Natural killer cell treated with Interleukin-12 subunit alpha and Interleukin-12 subunit beta and Interleukin-15 and Interleukin-18, amount 100 ng/mL, for 72 hours (primary cell): ENCODE data around the gene PMFBP1. TPM values are rescaled to one million over a fixed set of nuclear protein-coding genes. Genes with fewer than 3 reads are reported as not detected.
A peak's percentile ranks its signal among the peaks of the same experiment; 100 is the strongest.
"Not testable (repeated sequence)": the region's sequence is repeated elsewhere in the genome, so short reads cannot be mapped to it uniquely, and the experiment has no call there.

Source experiments
- ATAC-seq, 2 donors: fragments of 150-1000 bp; cut with Tn5 transposase in 1 of 2; sonication (Bioruptor Pico), chemical (Tn5 transposase) in 1 of 2; 2 replicates each; pipeline ENCODE4 v1.10.0; 2021
- DNase-seq: peaks from one replicate; pipeline ENCODE4 v3.0.0; 2022; ENCODE audit warnings: low spot score
- H3K27ac Mint-ChIP-seq, 2 donors: 1 replicate in 1 of 2; 2 replicates in 1 of 2; pipeline ENCODE4 v1.8.0; 2022; ENCODE audit warnings: mixed read lengths in 2 of 2, mild to moderate bottlenecking in 1 of 2, moderate library complexity in 1 of 2
- H3K27me3 Mint-ChIP-seq, 2 donors: 1 replicate in 1 of 2; 2 replicates in 1 of 2; pipeline ENCODE4 v1.8.0; 2022; ENCODE audit warnings: mixed read lengths in 2 of 2
- H3K36me3 Mint-ChIP-seq: one replicate; pipeline ENCODE4 v1.8.0; 2022; ENCODE audit warnings: mixed read lengths
- H3K4me1 Mint-ChIP-seq, 2 donors: 1 replicate in 1 of 2; 2 replicates in 1 of 2; pipeline ENCODE4 v1.8.0; 2022; ENCODE audit warnings: low read depth in 2 of 2, mixed read lengths in 2 of 2, mild to moderate bottlenecking in 1 of 2
- H3K4me3 Mint-ChIP-seq: one replicate; pipeline ENCODE4 v1.8.0; 2022; ENCODE audit warnings: mixed read lengths
- H3K9me3 Mint-ChIP-seq: 2 replicates; pipeline ENCODE4 v1.8.0; 2022; ENCODE audit warnings: mixed read lengths
- total RNA-seq, 2 donors: library from RNA; stranded (reverse); gene quantifications; one replicate each; pipeline ENCODE4 v1.2.3, GENCODE V29; 2022

The PMFBP1 gene
- total RNA-seq, 2 donors from 2014 or later, result 0.45 to 0.67 TPM

- ATAC-seq (no peak), DNase-seq (no peak)
- H3K27me3 Mint-ChIP-seq, result no peaks in the 10 kb centered on the region
- H3K4me3 Mint-ChIP-seq, result peak overlapping the region; percentile 97
- peak overlapping the region; percentile 94 to 96 for H3K27ac Mint-ChIP-seq
- peaks cover 46% of the 10 kb centered on the region for H3K36me3 Mint-ChIP-seq
- H3K4me1 Mint-ChIP-seq, result peaks cover 61 to 68% of the 10 kb centered on the region in 2 donors
- no peaks in the 10 kb centered on the region for H3K9me3 Mint-ChIP-seq
Observed at GRCh38 chr16:72094266-72094610, 77.7 kb downstream of the PMFBP1 start.

- peaks cover 51% of the 10 kb centered on the region for H3K36me3 Mint-ChIP-seq
- no peaks in the 10 kb centered on the region for H3K9me3 Mint-ChIP-seq
- peaks cover 66 to 67% of the 10 kb centered on the region in 2 donors for H3K4me1 Mint-ChIP-seq
- DNase-seq (peak; percentile 94), ATAC-seq (peak; percentile 98 to 99)
- no peaks in the 10 kb centered on the region for H3K27me3 Mint-ChIP-seq
- peak within 1 kb of the TSS; percentile 94 to 96 for H3K27ac Mint-ChIP-seq
- H3K4me3 Mint-ChIP-seq, result peak within 1 kb of the TSS; percentile 97
Observed at GRCh38 chr16:72093448-72094265, 78.3 kb downstream of the PMFBP1 start, which contains the start of the genes DHX38 and TXNL4B. TSS of gene DHX38 (plus strand) at chr16:72093847. CDS start at chr16:72096158, 2,311 bp downstream. TSS of gene TXNL4B (minus strand) at chr16:72093620. CDS start at chr16:72090749, 2,871 bp downstream.

GRCh38 chr16:72092832-72093447 is 79.0 kb downstream of the PMFBP1 start:
- no peak for DNase-seq

GRCh38 chr16:72091217-72091616 is 80.7 kb downstream of the PMFBP1 start:
- ATAC-seq (no peak), DNase-seq (no peak)
- H3K36me3 Mint-ChIP-seq, result peaks cover 34% of the 10 kb centered on the region
- H3K4me3 Mint-ChIP-seq, result peak overlapping the region; percentile 97
- H3K9me3 Mint-ChIP-seq, result no peaks in the 10 kb centered on the region
- H3K4me1 Mint-ChIP-seq, result peaks cover 51% of the 10 kb centered on the region in 2 donors
- peak overlapping the region; percentile 94 to 96 for H3K27ac Mint-ChIP-seq
- no peaks in the 10 kb centered on the region for H3K27me3 Mint-ChIP-seq

More at GRCh38 chr16:72092832-72093447, 79.0 kb downstream of the PMFBP1 start:
- no peaks in the 10 kb centered on the region for H3K27me3 Mint-ChIP-seq
- peaks cover 62 to 63% of the 10 kb centered on the region in 2 donors for H3K4me1 Mint-ChIP-seq
- H3K4me3 Mint-ChIP-seq, result peak overlapping the region; percentile 97
- H3K27ac Mint-ChIP-seq, result peak overlapping the region; percentile 94 to 96
- no peak for ATAC-seq
- peaks cover 51% of the 10 kb centered on the region for H3K36me3 Mint-ChIP-seq
- H3K9me3 Mint-ChIP-seq, result no peaks in the 10 kb centered on the region

GRCh38 chr16:72085002-72085401 is 87.0 kb downstream of the PMFBP1 start:
- ATAC-seq (no peak), DNase-seq (no peak)
- Mint-ChIP-seq H3K4me3 (no peak overlapping the region), H3K36me3 (peaks cover 31% of the 10 kb centered on the region), H3K27me3 (no peaks in the 10 kb centered on the region), H3K4me1 (peaks cover 0 to 5% of the 10 kb centered on the region in 2 donors), H3K27ac (no peak overlapping the region), H3K9me3 (peaks cover 3% of the 10 kb centered on the region)

- ATAC-seq (no peak), DNase-seq (no peak)
- Mint-ChIP-seq H3K36me3 (peaks cover 25% of the 10 kb centered on the region), H3K9me3 (peaks cover 3% of the 10 kb centered on the region), H3K27ac (no peak overlapping the region), H3K4me1 (peaks cover 0 to 5% of the 10 kb centered on the region in 2 donors), H3K27me3 (no peaks in the 10 kb centered on the region), H3K4me3 (no peak overlapping the region)
Observed at GRCh38 chr16:72084445-72084844, 87.5 kb downstream of the PMFBP1 start.

GRCh38 chr16:72083778-72084404 is 88.1 kb downstream of the PMFBP1 start:
- peaks cover 19% of the 10 kb centered on the region for H3K36me3 Mint-ChIP-seq
- H3K4me1 Mint-ChIP-seq, result peaks cover 0 to 1% of the 10 kb centered on the region in 2 donors
- DNase-seq, result no peak
- no peak overlapping the region for H3K4me3 Mint-ChIP-seq
- ATAC-seq, result no peak
- no peaks in the 10 kb centered on the region for H3K27me3 Mint-ChIP-seq
- H3K9me3 Mint-ChIP-seq, result peaks cover 3% of the 10 kb centered on the region
- no peak overlapping the region for H3K27ac Mint-ChIP-seq

- H3K27ac Mint-ChIP-seq, H3K9me3 Mint-ChIP-seq, DNase-seq, H3K36me3 Mint-ChIP-seq, ATAC-seq, H3K27me3 Mint-ChIP-seq, H3K4me3 Mint-ChIP-seq, H3K4me1 Mint-ChIP-seq: not testable (repeated sequence)
Observed at GRCh38 chr16:72076991-72077706, 94.8 kb downstream of the PMFBP1 start.

GRCh38 chr16:72075067-72075466 is 96.9 kb downstream of the PMFBP1 start:
- DNase-seq, H3K4me3 Mint-ChIP-seq, H3K4me1 Mint-ChIP-seq, H3K9me3 Mint-ChIP-seq, H3K36me3 Mint-ChIP-seq, H3K27me3 Mint-ChIP-seq, ATAC-seq, H3K27ac Mint-ChIP-seq: not testable (repeated sequence)

- H3K4me1 Mint-ChIP-seq, result no peaks in the 10 kb centered on the region
- no peaks in the 10 kb centered on the region for H3K9me3 Mint-ChIP-seq
- DNase-seq (no peak), ATAC-seq (no peak)
- no peaks in the 10 kb centered on the region for H3K36me3 Mint-ChIP-seq
- no peaks in the 10 kb centered on the region for H3K27me3 Mint-ChIP-seq
- no peak overlapping the region for H3K4me3 Mint-ChIP-seq
- no peak overlapping the region for H3K27ac Mint-ChIP-seq
Observed at GRCh38 chr16:72073560-72074230, 98.3 kb downstream of the PMFBP1 start.

GRCh38 chr16:72072514-72073342 is 99.2 kb downstream of the PMFBP1 start:
- no peak overlapping the region for H3K4me3 Mint-ChIP-seq
- ATAC-seq (no peak), DNase-seq (no peak)
- no peaks in the 10 kb centered on the region for H3K4me1 Mint-ChIP-seq
- H3K27me3 Mint-ChIP-seq, result no peaks in the 10 kb centered on the region
- H3K27ac Mint-ChIP-seq, result no peak overlapping the region
- no peaks in the 10 kb centered on the region for H3K36me3 Mint-ChIP-seq
- H3K9me3 Mint-ChIP-seq, result no peaks in the 10 kb centered on the region
